ENCODE data around the gene C22orf23.
A peak's percentile ranks its signal among the peaks of the same experiment; 100 is the strongest.

GRCh38 chr22:37913233-37913721, 40.1 kb downstream of the C22orf23 start:
- TF ChIP-seq ZNF530 (tag by site-specific recombination; IDR thresholded peaks at IDR 0.05; ENCODE audit: low read depth): no peak
- TF ChIP-seq ZNF626 (tag by site-specific recombination; IDR thresholded peaks at IDR 0.05): no peak
- TF ChIP-seq ZNF37A (tag by site-specific recombination; IDR thresholded peaks at IDR 0.05): no peak
- TF ChIP-seq ZNF76 (tag by site-specific recombination; IDR thresholded peaks at IDR 0.05; ENCODE audit: borderline replicate concordance, low read depth): no peak
- no peak for TF ChIP-seq ZNF571 (tag by site-specific recombination; IDR thresholded peaks at IDR 0.05)
- TF ChIP-seq CTCF (tag by site-specific recombination; IDR thresholded peaks at IDR 0.05): no peak
- no peak for TF ChIP-seq ZNF133 (tag by site-specific recombination; IDR thresholded peaks at IDR 0.05)
- TF ChIP-seq KLF16 (tag by site-specific recombination; IDR thresholded peaks at IDR 0.05): no peak
- TF ChIP-seq PBX3 (CRISPR knock-in tag; IDR thresholded peaks at IDR 0.05): no peak
- TF ChIP-seq ZFP3 (tag by site-specific recombination; IDR thresholded peaks at IDR 0.05; ENCODE audit: low read depth): no peak
- TF ChIP-seq ZBTB48 (tag by site-specific recombination; IDR thresholded peaks at IDR 0.05): no peak
- TF ChIP-seq SP2 (tag by site-specific recombination; IDR thresholded peaks at IDR 0.05): no peak
- 0 out of 2 replicates have a peak, but pooled peaks have one; percentile 19 for TF ChIP-seq EGR2 (tag by site-specific recombination; IDR thresholded peaks at IDR 0.05; ENCODE audit: low read depth)
- no peak for TF ChIP-seq ZBTB21 (tag by site-specific recombination; IDR thresholded peaks at IDR 0.05)
